DOHH2 (cell line): Measurements from ENCODE around the gene FAM72C.
"Not testable (repeated sequence)": the region's sequence is repeated elsewhere in the genome, so short reads cannot be mapped to it uniquely, and the experiment has no call there.

Source experiments
- H3F3A ChIP-seq: fragments of 200-600 bp; sonication (generic), shearing (Covaris generic); 2 replicates; pipeline ENCODE4 v1.6.0; 2016; ENCODE audit warnings: antibody characterized with exemption, mild to moderate bottlenecking; ENCODE audit not compliant: control insufficient read depth, insufficient read depth
- H3K27ac ChIP-seq: fragments of 200-600 bp; sonication (generic); 2 replicates; pipeline ENCODE4 v1.5.1; 2014; ENCODE audit warnings: low read depth, mild to moderate bottlenecking, low read length, moderate library complexity
- H3K27me3 ChIP-seq: fragments of 200-600 bp; sonication (generic); 2 replicates; pipeline ENCODE4 v1.6.1; 2014; ENCODE audit warnings: mild to moderate bottlenecking, low read length, mixed read lengths; ENCODE audit not compliant: control insufficient read depth
- H3K36me3 ChIP-seq: fragments of 200-600 bp; sonication (generic); 2 replicates; pipeline ENCODE4 v1.6.1; 2014; ENCODE audit warnings: mild to moderate bottlenecking, low read length, moderate library complexity, mixed read lengths; ENCODE audit not compliant: control insufficient read depth
- H3K4me1 ChIP-seq: fragments of 200-600 bp; sonication (generic); 2 replicates; pipeline ENCODE4 v1.6.1; 2014; ENCODE audit warnings: mild to moderate bottlenecking, low read length, mixed read lengths; ENCODE audit not compliant: control insufficient read depth
- H3K4me2 ChIP-seq: fragments of 200-600 bp; sonication (generic); 2 replicates; pipeline ENCODE4 v1.6.0; 2014; ENCODE audit warnings: mild to moderate bottlenecking, low read length, moderate library complexity
- H3K4me3 ChIP-seq: fragments of 200-600 bp; sonication (generic); 2 replicates; pipeline ENCODE4 v1.5.1; 2014; ENCODE audit warnings: mild to moderate bottlenecking, low read length, mixed read lengths
- H3K79me2 ChIP-seq: fragments of 200-600 bp; sonication (generic); 2 replicates; pipeline ENCODE4 v1.6.1; 2014; ENCODE audit warnings: mild to moderate bottlenecking, low read length, mixed read lengths; ENCODE audit not compliant: control insufficient read depth
- H3K9me2 ChIP-seq: fragments of 200-600 bp; sonication (generic); replicated peaks from 2 replicates; pipeline ENCODE4 v1.6.1; 2014; ENCODE audit warnings: mild to moderate bottlenecking, low read length, mixed read lengths; ENCODE audit not compliant: control insufficient read depth
- H3K9me3 ChIP-seq: fragments of 200-600 bp; sonication (generic); 2 replicates; pipeline ENCODE4 v1.6.1; 2014; ENCODE audit warnings: antibody characterized with exemption, low read length, mixed read lengths; ENCODE audit not compliant: control insufficient read depth, insufficient read depth
- H4K20me1 ChIP-seq: fragments of 200-600 bp; sonication (generic); 2 replicates; pipeline ENCODE4 v1.6.0; 2014; ENCODE audit warnings: low read depth, mild to moderate bottlenecking, antibody characterized with exemption, low read length, moderate library complexity; ENCODE audit not compliant: control insufficient read depth, insufficient read depth

Gene FAM72C

GRCh38 chr1:143971924-143972700, at the start of gene FAM72C:
TSS of gene FAM72C (minus strand) at chr1:143971986. CDS start at chr1:143971141, 845 bp downstream.
- H3K27ac ChIP-seq, H3K9me3 ChIP-seq, H3K4me2 ChIP-seq, H3K27me3 ChIP-seq, H3K4me3 ChIP-seq, H3K36me3 ChIP-seq, H3K79me2 ChIP-seq, H3K9me2 ChIP-seq, H3K4me1 ChIP-seq, H4K20me1 ChIP-seq, H3F3A ChIP-seq: not testable (repeated sequence)

GRCh38 chr1:144020001-144020738, 48.4 kb upstream of the FAM72C start:
- H3K27me3 ChIP-seq, H4K20me1 ChIP-seq, H3K27ac ChIP-seq, H3K79me2 ChIP-seq, H3K9me3 ChIP-seq, H3K36me3 ChIP-seq, H3K4me1 ChIP-seq, H3K4me2 ChIP-seq, H3K4me3 ChIP-seq, H3F3A ChIP-seq, H3K9me2 ChIP-seq: not testable (repeated sequence)

GRCh38 chr1:144019101-144019500, 47.3 kb upstream of the FAM72C start:
- not testable (repeated sequence) for H3K4me3 ChIP-seq, H3F3A ChIP-seq, H3K9me3 ChIP-seq, H3K4me1 ChIP-seq, H3K36me3 ChIP-seq, H3K9me2 ChIP-seq, H3K27ac ChIP-seq, H3K27me3 ChIP-seq, H3K4me2 ChIP-seq, H3K79me2 ChIP-seq, H4K20me1 ChIP-seq

- not testable (repeated sequence) for H3K9me3 ChIP-seq, H4K20me1 ChIP-seq
These were observed 43.6 kb upstream of the FAM72C start for GRCh38 chr1:144015180-144015966.

GRCh38 chr1:144014528-144014927, 42.7 kb upstream of the FAM72C start:
- H3K9me3 ChIP-seq, H3K27ac ChIP-seq, H3K27me3 ChIP-seq: not testable (repeated sequence)

More at GRCh38 chr1:144015180-144015966, 43.6 kb upstream of the FAM72C start:
- H3K4me1 ChIP-seq, H3F3A ChIP-seq, H3K4me3 ChIP-seq, H3K27me3 ChIP-seq, H3K27ac ChIP-seq, H3K4me2 ChIP-seq, H3K36me3 ChIP-seq, H3K79me2 ChIP-seq, H3K9me2 ChIP-seq: not testable (repeated sequence)

GRCh38 chr1:144014121-144014520, 42.3 kb upstream of the FAM72C start:
- H3K9me3 ChIP-seq, H3K4me3 ChIP-seq, H3K27me3 ChIP-seq, H3K4me1 ChIP-seq, H3K36me3 ChIP-seq, H4K20me1 ChIP-seq, H3K9me2 ChIP-seq, H3K4me2 ChIP-seq, H3F3A ChIP-seq, H3K79me2 ChIP-seq, H3K27ac ChIP-seq: not testable (repeated sequence)

More at GRCh38 chr1:144014528-144014927, 42.7 kb upstream of the FAM72C start:
- not testable (repeated sequence) for H3K4me1 ChIP-seq, H3K9me2 ChIP-seq, H4K20me1 ChIP-seq, H3K79me2 ChIP-seq, H3F3A ChIP-seq, H3K36me3 ChIP-seq, H3K4me2 ChIP-seq, H3K4me3 ChIP-seq

- H3K4me2 ChIP-seq, H3K27ac ChIP-seq, H3K79me2 ChIP-seq, H3K9me2 ChIP-seq, H3K27me3 ChIP-seq, H3K9me3 ChIP-seq, H3K4me1 ChIP-seq, H3K4me3 ChIP-seq, H3F3A ChIP-seq, H4K20me1 ChIP-seq, H3K36me3 ChIP-seq: not testable (repeated sequence)
These were observed 40.5 kb upstream of the FAM72C start for GRCh38 chr1:144012168-144012733.
